Stimulated activated CD8-positive, alpha-beta memory T cell treated with anti-CD3 and anti-CD28 coated beads, Interleukin-7, amount 100 ng/mL, for 1 hour (primary cell): ENCODE measurements around the gene ACOX3.
"Not testable (repeated sequence)": the region's sequence is repeated elsewhere in the genome, so short reads cannot be mapped to it uniquely, and the experiment has no call there.

Source experiments
- DNase-seq, 2 donors: peaks; one replicate each; pipeline ENCODE4 v3.0.0-alpha.2; 2020; ENCODE audit warnings: low read depth in 2 of 2

Gene ACOX3

DNA sequence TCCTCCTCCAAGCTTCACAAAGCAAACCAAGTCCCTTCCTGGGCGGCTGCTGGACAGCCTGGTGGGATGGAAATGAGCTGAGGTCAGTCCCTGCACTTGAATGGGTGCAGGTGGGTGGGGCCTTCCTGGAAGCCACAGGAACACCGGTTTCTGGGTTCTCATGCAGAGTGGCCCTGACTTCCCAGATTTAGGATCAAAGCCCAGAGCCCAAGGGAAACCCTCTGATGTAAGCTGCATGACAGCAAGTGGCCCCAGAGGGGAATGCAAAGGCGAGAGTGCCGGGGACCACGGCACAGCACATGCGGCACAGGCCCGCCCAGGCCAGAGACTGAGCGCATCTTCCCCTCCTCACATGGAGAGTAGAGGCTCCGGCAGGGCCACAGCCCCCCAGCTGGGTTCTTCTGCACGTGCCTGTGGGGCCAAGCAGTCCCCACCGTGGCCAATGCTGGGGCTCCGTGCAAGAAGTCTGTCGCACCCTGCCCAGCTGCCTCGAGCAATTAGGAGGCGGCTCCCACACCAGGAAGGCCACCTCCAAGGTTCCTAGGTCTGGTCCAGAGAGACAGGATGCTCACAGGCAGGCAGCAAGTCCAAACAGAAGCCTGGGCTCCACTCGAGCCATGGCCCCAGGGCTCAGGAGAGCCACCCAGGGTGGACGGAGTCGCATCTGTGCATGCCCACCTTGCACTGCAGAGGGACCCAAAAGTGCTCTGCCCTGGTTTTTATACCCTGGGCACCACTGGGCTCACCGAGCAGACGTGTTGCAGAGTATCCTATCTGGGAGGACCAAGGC is 88.0 kb downstream of the ACOX3 start:
- DNase-seq = no peak

DNA sequence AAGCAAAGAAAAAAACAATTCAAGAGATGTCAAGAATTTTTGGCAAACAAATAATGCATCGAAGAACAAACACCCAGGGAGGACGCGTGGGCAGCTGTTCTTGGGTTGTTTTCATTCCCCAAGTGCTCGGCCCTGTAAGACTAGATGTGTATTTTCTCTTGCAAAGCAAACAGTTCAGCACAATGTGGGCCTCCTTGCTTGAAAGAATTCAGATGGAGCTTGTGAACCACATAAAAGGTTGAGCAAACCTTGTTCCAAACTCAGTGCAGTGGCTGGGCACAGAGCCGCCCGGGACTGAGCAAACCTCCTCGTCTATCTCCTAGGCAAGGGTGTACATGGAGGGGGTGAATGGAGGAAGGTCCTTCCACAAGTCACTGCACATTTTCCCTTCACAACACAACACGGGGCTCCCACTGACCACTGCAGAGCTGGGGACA is 88.6 kb downstream of the ACOX3 start:
- DNase-seq = no peak

DNA sequence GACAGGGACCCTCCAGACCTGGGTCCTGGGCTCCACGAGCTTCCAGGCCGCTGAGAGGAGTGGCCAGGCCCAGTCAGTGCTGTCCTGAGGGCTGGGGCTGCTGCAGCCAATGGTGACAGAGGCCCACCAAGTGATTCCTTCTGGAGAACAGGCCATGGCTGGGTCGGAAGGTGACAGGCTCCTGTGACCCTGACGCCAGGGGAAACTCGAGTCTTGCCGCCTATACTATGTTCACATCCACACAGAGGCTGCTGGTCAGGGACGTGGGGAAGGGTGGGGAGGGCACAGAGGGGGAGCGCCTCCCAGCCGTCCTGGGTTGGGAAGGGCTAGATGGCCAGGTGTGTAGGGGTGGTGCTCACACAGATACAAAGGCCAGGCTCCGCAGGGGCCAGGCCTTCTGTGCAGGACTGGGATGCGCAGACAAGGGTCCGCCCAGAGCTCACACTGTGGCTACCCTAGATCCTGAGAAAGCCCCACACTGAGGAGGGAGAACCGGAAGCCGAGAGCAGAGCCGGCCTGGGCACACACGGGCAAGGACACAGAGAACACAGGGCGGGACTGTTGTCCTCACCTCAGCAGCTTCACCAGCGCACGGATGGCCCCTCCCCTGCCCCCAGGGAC is 89.6 kb downstream of the ACOX3 start:
- DNase-seq = no peak

DNA sequence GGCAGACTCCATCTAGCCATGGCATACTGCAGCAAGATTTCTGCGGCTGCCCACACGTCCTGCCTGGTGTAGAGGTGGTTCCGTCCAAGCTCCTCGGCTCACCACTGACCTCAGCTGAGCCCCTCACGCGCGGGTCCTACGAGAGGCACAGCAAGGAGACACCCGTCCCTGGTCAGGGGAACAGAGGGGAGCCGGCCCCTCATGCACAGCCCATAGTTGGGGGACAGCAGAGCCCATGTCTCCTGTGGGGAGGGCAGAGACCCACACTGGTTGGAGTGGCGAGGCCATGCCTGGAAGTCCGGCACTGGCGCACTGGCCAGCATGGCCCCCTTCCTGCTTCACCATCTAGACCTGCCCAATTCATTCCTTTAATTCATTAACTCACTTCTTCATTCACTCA is 90.2 kb downstream of the ACOX3 start:
- DNase-seq = no peak

DNA sequence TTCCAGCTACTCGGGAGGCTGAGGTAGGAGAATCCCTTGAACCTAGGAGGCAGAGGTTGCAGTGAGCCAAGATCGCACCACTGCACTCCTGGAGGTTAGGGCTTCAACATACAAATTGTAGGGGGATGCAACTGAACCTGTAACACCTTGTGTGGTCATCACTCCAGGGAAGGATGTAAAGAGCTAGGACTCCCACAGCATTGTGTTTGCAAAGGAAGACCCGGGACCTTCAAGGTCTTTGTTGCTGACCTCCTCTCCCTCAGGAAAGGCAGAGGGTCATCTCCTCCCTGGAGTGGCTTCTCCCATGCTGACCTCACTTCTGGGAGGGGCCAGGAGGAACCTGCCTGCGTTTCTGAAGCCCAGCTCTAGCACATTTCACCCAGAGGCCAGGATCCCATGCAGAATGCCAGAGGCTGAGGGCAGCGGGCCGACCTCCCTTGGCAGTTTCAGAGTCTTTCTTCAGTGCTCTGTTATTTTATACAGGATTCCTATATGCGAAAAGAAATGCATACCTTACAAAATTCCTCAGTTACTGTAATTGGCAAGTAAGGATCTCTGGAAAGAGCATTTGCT is 90.8 kb downstream of the ACOX3 start:
- DNase-seq = no peak

DNA sequence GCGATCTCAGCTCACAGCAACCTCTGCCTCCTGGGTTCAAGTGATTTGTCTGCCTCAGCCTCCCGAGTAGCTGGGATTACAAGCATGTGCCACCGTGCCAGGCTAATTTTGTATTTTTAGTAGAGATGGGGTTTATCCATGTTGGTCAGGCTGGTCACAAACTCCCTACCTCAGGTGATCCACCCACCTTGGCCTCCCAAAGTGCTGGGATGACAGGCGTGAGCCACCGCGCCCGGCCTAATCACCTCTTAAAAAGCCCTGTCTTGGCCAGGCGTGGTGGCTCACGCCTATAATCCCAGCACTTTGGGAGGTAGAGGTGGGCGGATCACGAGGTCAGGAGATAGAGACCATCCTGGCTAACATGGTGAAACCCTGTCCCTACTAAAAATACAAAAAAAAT is 91.3 kb downstream of the ACOX3 start:
- not testable (repeated sequence) for DNase-seq

DNA sequence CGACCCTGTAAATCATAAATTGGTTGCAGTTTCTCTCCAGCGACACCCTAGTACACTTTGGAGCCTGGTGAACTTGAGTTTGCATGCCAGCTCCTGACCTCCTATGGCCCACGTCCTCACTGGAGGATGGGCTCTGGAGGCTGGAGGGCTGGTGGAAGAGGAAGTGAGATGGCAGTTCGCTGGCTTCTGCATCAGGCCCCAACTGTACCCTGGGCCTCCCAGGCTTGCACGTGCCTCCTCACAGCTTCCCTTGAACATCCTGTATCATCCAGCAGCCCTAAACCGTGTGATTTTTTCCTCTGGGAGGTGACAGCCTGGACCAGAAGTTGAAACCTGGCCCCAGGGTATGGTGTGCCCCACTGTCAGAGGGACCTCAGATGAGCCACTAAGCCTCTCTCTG is 92.5 kb downstream of the ACOX3 start:
- no peak for DNase-seq

DNA sequence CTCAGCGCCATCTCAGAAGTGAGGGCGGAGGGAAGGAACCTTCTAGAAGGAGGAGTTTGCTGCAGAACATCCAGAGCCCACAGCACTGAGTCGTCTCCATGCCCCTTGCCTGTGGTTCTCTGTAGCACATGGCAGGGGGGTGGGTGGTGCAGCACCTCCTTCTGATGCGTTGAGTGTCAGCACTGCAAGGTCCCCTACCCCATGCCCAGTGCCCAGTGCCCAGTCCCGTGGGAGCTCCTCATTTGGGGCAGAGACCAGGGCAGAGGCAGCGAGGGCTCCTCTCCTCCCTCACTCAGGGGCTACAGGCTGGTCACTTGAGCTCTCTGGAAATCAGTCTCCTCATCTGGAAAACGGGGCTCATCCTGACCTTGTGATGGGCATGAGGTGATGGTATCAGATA is 92.9 kb downstream of the ACOX3 start:
- no peak for DNase-seq

DNA sequence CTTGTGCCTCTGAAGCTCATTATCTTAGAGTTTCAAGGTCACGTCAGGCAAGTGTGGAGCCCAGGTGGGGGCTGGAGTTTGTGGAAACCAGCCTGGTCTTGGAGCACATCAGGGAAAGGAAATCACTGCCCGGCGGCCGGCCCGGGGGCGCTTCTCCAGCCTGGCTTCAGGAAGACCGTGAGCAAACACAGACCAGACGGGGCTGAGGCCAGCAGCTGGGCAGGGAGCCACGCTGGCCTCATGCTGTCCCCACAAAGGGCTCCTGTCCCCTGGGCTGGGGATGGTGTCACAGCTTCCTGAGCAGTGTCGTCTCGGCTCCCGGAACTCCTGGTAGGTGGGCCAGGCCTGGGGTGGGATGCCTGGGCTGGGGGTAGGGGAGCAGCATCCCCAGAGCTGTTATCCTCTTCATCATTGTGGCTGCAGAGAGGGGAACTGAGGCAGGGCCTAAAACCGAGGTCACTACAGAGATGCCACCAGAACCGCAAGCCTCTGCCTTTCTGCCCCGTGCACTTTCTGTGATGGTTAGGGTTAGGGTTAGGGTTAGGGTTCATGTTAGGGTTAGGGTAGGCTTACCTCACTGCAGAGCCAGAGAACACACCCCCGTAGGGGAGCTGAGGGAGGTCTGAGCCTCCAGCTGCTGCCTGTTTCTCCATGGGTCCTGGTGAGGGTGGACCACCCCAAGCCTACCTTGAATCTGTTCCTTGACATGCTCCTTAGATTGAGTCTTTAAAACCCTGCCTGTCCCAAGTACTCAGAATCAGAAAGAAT is 93.5 kb downstream of the ACOX3 start:
- no peak for DNase-seq

DNA sequence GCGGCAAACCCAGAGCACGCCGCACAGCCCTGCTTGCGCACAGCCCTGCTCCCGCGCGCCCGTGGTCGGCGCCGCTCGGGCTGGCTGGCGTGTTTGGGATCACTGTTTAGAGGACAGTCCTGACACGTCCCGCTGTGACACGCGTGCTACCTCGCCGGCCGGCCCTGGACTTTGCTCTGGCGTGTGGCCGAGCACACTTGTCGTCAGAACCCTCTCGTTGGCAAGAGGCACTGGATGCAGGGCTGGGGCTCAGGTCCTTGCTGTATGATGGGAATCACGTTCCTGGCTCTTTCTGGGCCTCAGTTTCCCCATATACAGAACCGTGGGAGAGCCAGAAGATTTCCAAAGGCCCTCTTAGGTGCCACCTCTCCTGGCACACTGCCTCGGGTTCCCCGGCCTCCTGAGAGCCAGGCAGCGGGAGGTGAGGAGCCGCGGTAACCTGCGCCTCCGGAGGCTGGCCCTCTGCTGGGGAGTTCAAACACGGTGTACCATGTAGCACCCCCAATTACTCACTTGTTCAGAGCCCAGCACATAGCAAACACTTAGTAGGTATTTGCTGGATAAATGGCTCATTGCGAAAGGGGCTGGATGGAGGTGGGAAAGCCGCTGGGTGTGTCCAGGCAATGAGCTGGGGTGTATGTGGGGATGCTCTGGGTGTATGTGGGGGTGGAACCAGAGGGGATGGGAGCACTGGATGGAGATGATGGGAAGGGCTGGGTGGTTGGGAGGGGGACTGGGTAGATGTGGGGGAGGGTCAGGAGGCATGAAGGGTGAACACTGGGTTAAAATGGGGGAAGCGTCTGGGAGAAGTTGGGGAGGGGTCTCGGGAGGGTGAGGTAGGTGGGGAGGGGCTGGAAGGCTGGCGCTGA is 94.3 kb downstream of the ACOX3 start:
- no peak for DNase-seq

DNA sequence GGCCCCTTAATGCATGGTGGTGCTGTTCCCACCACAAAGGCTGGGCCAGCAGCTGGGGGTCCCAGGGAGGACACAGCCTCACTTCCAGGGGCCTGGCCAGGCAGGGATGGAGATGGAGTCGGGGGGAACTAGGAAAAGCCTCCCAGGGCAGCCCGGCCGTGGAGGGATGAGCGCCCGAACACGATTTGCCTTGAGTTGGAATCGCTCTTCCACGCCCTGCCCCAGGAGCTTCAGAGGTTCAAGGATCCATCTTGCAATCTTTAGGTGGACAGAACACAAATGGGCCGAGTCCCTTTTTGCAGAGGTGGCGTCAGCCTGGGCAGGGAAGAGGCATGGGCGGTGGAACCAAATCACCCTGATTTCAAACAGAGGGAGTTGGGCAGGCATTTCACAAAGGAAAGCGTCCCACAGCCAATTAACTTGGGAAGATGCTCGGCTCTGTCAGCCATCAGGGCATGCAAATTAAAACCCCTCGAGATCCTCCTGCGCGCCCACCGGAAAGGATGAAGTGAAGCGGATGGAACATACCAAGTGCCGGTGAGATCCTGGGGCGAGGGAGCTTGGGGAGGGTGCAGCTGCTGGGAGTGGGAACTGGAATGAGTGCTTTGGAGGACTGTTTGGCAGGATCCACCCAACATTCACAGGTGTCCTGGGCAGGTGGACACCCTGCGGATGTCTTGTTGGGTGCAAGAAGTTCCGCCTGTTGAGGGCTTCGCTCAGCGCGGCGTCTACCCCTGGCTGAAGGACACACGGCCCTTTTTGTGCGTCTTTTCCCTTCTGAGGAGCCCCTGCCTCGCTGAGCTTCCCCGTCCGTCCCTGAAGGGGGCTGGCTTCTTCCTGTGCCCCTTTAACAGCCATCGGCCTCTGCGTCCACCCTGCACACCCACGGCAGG is 95.2 kb downstream of the ACOX3 start:
- no peak for DNase-seq

DNA sequence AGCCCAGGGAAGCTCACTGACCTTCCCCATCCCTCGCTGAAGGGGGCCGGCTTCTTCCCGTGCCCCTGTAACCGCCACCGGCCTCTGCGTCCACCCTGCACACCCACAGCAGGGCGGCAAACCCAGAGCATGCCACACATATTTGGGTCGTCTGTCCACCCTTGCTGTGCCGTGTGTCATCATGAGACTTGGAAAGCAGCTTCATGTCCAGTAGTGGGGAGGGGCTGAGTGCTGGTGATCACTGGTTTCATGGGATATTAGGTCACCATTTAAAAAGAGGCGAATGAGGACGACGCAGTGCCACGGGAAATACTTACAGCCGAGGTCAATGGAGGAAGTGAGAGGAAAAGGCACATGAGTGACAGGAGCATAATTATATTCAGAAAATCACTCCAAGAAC is 96.1 kb downstream of the ACOX3 start:
- no peak for DNase-seq

DNA sequence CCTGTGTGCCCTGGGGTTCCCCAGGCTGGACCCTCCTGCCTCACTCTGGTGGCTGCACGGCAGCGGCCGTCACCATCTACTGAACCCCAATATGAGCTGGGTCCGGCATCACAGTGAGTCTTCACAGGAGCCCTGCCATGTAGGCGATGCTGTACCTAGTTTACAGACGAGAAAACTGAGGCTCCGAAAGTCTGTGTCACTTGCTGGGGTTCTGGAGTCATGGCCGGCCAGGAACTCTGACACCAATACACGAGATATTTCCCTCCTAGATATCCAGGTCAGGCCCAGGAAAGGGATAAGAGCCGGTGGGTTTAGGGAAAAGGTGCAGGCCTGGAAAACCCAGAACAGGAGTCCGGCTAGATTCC is 96.6 kb downstream of the ACOX3 start:
- no peak for DNase-seq

DNA sequence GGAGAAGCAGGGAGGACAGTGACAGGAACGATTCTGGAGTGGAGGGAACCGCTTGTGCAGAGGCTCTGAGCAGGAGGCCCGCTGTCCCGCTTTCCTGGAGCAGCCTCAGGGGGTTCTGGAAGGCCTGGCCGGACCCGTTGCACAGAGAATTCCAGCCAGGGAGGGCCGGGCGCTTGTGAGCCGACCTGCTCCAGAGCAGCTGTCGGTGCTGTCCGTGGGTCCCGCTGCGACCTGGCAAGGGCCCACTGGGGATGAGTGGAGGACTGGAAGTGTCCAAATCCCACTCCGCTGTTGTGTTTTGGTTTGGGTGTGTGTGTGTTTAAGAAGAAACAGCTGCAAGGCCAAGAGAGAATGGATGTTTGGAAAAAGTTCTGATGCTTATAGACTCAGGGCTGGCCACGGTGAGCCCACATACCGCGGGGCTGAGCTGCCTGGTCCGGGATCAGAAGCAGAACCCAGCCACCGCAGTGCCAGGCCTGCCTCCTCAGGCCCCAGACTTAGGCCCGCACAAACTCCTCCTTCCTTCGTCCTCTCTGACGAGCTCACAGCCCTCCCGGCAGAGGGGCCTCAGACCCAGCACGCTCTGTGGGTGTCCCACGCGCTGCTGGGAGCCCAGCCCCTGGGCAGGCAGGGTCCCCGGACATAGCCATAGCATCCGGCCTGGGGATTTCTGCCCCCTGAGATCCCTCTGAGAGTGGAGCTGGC is 97.1 kb downstream of the ACOX3 start:
- DNase-seq = no peak

DNA sequence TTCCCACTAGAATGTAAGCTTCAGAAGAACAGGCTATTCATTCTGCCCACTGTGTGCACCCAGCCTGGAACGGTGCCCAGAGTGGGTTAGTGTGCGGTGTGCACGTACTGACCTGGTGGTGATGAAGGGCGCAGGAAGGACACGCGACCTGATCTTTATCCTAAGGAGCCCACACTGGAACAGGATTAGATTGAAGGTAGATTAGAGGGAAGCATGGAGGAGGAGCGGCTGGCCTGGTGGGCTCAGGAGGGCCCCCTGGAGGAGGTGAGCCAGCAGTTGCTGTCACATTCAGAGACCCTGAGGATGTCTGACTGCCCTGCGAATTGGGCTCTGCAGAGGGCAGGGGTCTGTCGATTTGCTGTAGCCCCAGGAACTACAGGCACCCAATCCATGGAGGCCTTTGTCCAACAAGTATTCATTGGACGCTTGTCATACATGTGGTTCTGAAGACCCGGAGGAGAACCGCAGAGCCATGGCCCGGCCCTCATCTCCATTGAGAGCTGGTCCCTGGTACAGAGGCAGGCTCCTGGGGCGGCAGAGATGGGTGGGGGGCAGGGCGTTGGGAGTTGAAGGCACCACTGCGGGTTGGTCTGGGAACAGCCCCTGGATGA is 97.8 kb downstream of the ACOX3 start:
- no peak for DNase-seq

DNA sequence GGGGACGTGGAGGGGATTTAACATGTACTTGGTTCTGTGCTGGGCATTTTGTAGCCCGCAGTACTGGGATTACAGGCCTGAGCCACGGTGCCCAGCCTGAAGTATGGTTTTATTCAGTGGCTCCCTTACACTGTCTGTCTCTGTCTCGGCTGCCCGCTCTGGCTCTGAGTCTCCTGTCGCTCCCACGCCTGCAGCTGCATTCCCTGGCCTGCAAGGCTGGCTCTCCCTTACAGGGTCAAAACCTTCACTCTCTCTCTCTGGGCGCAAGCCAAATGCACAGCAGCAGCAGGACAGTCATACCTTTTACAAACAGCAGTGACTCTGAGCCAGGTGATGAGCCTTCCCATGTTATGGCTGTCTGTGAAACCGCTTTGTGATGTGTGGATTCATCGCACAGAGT is 98.8 kb downstream of the ACOX3 start:
- no peak for DNase-seq

DNA sequence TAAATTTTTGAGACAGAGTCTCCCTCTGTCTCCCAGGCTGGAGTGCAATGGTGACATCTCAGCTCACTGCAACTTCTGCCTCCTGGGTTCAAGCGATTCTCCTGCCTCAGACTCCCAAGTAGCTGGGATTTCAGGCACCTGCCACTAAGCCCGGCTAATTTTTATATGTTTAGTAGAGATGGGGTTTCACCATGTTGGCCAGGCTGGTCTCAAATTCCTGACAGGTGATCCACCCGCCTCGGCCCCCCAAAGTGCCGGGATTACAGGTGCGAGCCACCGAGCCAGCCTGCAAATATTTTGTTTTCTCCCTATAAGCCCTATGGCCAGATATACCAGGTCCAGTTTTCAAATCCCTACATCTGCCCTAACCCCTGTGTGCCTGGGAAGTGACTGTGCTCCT is 99.2 kb downstream of the ACOX3 start:
- DNase-seq = not testable (repeated sequence)

DNA sequence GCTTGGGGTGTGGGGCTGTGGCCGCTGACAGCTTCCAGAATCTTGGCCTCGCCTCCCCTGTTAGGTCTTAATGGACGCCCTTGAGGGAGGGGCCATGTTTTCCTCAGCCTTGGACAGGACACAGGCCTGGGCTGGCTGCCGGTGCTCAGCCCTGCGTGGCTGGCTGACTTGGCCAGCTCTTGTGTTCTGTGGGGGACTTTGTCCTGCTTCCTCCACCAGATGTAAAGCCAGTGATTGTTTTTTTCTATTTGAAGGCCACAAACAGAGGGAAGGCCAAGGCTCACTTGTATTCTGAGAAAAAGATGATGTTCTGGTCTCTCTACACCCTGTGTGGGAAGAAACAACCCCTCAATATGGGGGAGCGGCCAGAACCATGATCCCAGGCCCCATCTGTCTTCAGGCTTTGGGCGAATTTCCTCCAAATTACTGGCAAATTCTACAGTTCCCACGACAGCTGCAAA is 99.7 kb downstream of the ACOX3 start:
- DNase-seq = no peak

DNA sequence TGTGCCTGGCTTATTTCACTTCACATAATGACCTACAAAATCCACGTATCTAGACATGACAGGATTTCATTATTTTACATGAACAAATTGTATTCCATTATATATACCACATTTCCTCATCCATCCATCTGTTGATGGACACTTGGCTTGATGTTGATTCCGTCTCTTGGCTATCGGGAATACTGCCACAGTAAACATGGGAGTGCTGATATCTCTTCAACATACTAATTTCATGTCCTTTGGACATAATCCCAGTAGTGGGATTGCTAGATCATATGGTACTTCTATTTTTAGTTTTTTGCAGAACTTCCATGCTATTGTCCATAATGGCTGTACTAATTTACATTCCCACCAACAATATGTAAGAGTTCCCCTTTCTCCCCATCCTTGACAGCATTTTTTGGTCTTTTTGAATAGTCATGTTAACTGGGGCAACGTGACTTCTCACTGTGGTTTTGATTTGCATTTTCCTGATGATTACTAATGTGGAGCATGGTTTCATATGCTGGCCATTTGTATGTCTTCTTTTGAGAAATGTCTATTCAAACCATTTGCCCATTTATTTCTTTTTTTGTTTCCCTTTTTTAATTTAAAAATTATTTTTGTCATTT is 102.1 kb downstream of the ACOX3 start:
- DNase-seq = no peak
